GM12873 (cell line): ENCODE data around the gene CFAP299.

ENCODE experiments used
- CTCF ChIP-seq: IDR thresholded peaks from 2 replicates; pipeline ENCODE4 v1.5.1; 2012; ENCODE audit warnings: low read depth, mild to moderate bottlenecking, moderate library complexity, low read length, control low read depth; ENCODE audit not compliant: insufficient read depth; ENCODE audit errors: missing control alignments

Gene CFAP299

DNA sequence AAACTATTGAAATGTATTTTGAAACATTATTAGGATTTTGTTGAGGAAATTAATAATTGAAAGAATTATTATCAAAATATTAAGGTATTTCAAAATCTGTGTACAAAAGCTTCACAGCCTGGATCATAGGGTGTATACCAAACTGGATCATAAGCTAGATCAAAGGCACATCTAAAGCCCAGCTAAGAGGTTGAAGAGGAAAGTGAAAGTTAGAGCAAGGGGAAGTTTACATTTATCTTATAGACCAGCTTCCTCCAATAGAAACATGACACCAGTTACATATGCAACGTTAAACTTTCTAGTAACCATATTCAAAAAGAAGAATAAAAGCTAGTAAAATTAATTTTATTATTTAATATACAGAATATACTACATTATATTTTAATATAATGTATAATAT is 467.8 kb downstream of the CFAP299 start:
- TF ChIP-seq CTCF, result no peak

DNA sequence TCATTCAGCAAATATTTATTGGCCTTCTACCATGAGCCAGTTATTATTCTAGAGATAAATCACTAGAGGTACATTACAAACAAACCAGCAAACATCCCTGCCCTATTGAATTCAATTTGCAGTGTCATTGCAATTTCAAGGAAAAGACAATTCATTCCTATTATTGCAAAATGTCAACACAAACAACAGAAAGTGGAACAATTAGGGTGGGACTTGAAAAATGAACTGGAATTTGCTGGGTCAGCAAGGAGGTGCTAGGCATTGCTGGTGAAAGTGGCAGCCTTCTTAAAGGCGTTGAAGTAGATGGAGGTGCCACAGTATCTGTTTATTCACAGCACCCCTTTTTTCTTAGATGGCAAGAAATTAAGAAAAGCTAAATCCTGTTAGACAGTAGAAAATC is 470.9 kb downstream of the CFAP299 start:
- no peak for TF ChIP-seq CTCF

DNA sequence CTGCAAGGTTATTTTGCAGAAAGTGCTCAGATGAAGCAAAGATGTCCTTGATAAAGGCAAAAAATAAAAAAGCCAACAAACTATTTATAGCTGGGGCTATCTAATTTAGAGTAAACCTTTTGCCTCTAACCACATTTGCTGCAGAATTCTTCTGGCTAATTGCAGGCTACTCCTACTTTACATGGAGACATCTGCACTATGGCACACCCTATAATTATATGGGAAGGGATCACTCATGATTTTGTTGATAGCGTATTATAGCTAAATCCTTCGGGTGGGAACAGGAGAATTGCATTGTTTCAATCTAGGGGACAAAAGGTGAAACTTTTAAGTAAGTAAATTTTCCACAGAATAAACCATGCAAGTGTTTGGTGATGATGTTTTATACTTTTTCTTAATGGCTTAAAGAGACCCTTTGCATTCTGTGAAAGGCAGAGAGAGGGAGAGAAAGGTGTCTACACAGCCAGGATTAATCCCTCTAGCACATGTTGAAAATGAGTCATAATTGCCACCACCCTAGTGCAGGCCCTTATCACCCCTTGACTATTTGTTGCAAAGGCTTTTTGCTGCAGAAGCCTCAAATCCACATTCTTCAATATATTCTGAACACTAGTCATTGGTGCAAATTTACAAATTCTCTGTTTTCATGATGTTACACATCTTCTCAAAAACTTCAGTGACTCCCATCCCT is 473.7 kb downstream of the CFAP299 start:
- no peak for TF ChIP-seq CTCF

DNA sequence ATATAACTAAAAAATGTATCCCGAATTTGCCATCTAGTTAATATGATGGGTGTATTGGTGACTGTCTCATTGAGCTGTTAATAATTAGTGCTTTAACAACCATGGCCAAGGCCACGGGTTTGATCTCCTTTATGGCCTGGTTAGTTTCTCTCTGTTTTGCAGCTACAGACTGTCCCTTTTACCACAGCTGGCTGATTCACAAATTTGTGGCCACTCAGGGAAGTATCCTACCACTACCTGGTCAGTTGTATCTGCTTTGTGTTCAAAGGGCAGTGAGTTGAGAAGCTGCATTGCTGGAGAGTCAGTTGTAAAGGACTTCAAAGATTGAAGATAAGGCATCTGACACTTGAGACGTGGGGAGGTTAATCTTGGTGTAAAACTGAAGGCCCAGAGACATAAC is 475.9 kb downstream of the CFAP299 start:
- no peak for TF ChIP-seq CTCF

DNA sequence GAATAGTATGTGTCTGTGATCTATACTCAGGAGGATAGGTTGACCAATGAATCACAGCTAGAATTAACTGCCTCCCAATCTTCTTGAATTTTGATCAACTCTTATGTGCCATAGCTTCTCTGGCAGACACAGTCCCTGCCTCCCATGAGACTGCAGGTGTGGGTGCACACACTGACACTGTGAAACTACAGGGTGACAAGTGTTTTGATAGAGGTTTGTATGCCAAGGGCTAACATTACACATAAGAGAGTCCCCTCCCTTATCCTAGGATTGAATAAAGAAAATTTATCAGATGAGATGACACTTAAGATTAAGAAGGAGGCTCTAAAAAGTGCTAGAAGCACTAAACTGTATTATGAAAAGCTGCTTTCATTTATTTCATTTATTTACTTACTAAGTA is 476.6 kb downstream of the CFAP299 start:
- TF ChIP-seq CTCF, result no peak

GRCh38 chr4:80814266-80814665 is 478.7 kb downstream of the CFAP299 start:
- no peak for TF ChIP-seq CTCF

DNA sequence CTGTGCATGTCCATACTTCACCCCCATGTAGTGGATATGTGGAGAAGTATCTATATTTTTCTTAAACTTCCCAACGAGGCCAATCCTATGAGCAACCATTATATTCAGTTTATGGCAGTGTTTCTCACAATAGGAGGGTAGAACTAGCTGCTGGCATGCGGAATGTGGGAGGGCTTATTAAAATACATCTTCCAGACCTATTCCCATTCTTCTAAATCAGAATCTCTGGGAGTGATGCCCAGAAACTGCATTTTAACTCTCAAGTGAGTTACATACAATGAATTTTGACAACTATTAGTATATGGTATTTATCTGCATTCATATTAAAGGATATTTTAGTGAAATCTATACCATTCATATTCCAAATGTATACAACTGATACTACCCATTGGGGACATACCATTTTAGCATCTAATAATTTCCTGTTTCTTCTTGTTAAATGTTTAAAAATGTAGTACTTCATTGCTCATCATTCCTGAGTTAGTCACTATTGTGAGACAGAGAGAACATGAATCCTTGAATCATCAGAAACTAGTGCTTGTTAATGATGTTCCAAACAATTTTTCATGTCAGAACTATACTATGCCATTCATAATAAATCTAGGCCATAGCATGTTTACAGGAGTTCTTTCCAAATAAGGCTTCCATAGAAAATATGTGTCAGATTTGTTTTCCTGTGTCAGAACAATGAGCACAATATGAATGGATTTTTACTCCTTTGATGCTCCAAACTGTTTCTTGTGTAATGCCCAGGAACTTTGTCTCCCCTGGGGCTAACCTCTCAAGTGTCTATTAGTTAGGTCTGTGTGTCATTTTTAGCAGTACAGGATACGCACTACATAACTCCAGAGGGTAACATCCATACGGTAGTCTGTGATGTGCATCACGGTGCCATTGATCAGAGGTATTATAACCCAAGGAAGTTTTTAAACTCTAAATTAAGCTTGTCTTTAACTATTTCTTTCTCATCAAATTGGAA is 496.1 kb downstream of the CFAP299 start:
- TF ChIP-seq CTCF, result no peak
